ENCODE measurements around the gene CELA2B.
A peak's percentile ranks its signal among the peaks of the same experiment; 100 is the strongest.
"Not testable (repeated sequence)": the region's sequence is repeated elsewhere in the genome, so short reads cannot be mapped to it uniquely, and the experiment has no call there.

Gene CELA2B

DNA sequence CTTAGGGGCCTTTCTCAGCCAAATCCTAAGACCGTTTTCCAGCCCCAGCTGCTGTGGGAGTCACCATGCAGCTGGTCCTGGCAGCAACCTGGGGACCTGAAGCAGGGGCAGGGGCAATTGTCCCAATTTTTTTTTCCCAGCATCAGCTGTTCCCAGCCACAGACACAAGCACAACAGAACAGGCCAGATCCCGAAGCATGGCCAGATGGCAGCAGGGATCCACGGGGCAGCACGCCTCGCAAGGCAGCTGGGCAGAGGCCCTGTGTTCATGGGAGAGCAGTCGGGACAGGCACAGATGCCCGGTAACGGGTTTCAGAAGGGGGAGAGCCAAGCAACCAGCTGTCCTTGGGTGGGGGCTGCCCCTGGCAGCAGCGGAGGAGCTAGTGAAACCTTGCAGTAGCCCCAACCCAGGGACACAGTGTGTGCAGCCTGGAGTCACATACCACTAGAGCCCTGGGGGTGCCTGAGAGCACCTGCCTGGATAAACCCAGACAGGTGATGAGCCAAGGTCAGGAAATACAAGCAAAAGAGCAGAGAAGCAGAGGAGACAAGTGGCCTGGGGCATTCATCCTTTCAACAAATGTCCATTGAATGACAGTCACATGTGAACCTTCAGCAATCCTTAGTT is 6.0 kb upstream of the CELA2B start:
- DNase-seq = not testable (repeated sequence)

- not testable (repeated sequence) for DNase-seq
Measured at GRCh38 chr1:15471067-15471466, 4.8 kb upstream of the CELA2B start.

DNA sequence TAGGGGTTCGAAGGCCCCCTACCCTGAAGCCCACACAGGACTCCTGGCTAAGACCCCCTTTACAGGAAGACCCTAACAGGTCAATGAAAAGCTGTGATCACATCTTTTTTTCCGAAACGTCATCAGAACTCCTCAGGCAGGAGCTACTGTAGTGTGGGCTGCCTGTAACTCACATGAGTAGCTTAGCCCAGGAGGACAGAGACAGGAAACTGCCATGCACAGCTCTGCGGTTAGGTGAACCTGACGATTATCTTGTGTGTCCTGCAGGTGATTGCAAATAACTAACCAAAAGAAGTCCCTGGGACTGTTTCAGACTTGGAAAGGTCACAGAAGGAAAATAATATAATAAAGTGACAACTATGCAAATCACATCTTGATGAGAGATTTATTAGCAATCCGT is 4.2 kb upstream of the CELA2B start:
- DNase-seq = not testable (repeated sequence)

DNA sequence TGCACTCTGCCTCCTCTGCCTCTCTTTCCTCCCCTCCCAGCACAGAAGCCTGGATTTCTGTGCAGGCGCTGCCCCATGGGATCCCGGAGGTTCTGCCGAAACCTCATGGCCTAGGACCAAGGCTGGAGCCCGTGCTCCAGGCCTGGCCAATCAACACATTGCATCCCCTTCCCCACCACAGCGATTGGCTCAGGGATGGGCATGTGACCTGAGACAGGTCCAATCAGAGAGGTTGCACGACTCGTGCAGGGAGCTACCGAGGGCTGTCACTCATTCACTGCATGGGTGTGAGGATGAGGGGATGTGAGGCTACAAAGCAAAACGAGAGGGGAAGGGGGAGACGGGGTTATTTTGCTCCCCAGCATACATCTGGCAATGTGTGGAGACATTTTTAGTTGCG is 3.3 kb upstream of the CELA2B start:
- no peak for DNase-seq

DNA sequence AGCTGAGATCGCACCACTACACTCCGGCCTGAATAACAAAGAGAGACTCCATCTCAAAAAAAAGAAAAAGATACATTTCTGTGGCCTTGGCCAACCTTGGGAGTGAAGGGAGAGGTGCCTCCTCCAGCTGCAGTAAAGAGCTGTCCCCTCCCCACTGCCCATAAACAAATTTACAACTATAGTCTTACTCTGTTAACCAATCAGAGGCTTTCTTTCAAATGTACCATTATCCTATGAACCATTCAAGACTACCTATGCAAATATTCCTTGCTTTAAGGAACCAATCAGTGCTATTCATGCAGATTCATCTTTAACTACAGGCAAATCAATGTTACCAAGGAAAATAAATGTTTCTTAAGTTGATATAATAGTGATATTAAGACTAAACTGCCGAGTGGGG is 1.0 kb downstream of the CELA2B start:
- no peak for DNase-seq

DNA sequence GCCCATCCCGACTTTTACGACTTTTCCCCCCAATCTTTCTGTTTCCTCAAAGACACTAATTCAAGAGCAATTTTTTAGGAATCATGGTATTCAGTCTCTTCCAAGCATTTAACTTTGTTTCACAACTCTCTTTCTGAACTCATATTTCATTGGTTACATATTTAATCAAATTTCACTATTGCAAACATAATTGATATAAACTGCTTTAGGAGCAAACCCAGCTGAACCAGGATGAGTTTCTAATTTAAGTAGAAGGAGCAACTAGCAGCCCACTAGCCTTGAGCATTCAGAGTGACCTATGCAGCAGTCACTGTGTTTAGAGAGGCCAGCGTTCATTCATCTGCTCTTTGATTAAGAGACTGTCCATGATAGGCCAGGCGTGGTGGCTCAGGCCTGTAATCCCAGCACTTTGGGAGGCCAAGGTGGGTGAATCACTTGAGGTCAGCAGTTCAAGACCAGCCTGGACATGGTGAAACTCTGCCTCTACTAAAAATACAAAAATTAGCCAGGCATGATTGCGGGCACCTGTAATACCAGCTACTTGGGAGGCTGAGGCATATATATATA is 1.8 kb downstream of the CELA2B start:
- DNase-seq = no peak

DNA sequence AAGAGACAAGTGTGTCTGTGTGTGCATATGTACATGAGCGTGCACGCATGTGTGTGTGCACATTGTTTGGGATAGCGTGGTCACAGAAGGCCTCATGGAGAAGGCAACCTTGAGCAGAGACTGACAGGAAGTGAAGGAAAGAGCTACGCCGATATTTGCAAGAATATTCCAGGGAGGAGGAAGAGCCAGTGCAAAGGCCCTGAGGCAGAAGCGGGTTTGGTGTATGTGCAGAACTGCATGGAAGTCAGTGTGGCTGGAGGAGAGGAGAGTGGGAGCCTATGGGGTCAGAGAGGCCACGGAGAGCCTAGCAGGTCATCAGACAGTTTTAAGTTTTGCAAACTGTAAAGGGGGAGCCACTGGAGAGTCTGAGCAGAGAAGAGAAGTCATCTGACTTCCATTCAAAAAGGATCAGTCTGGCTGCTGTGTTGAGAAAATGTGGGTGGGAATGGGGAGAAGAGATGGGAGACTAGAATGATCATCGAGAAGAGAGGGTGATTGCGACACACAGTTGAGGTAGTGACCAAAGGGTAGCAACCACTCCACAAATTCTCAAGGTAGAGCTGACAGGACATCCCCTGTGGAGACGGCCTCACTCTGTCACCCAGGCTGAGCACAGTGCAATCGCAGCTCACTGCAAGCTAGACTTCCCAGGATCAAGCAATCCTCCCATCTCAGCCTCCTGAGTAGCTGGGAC is 3.9 kb downstream of the CELA2B start:
- no peak for DNase-seq

- DNase-seq = not testable (repeated sequence)
Measured at GRCh38 chr1:15482455-15482854, 6.6 kb downstream of the CELA2B start.

- not testable (repeated sequence) for DNase-seq
Measured at GRCh38 chr1:15482983-15483543, 7.2 kb downstream of the CELA2B start.

- DNase-seq = no peak
Measured at GRCh38 chr1:15483971-15484370, 8.1 kb downstream of the CELA2B start.

GRCh38 chr1:15484443-15484842 is 8.5 kb downstream of the CELA2B start:
- DNase-seq = not testable (repeated sequence)

DNA sequence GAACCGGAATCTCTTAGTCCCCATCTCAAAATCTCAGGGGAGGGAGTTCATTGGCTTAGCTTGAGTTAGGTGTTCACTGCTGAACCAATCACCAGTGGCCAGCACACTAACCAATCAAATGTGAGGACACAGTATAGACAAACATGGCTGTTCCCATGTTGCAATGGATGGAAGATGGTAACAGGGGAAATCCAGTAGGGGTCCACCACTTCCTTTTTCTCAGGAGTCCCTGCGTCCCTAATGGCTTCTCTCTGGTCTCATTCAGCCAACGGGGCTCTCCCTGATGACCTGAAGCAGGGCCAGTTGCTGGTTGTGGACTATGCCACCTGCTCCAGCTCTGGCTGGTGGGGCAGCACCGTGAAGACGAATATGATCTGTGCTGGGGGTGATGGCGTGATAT is 9.7 kb downstream of the CELA2B start:
- no peak for DNase-seq

DNA sequence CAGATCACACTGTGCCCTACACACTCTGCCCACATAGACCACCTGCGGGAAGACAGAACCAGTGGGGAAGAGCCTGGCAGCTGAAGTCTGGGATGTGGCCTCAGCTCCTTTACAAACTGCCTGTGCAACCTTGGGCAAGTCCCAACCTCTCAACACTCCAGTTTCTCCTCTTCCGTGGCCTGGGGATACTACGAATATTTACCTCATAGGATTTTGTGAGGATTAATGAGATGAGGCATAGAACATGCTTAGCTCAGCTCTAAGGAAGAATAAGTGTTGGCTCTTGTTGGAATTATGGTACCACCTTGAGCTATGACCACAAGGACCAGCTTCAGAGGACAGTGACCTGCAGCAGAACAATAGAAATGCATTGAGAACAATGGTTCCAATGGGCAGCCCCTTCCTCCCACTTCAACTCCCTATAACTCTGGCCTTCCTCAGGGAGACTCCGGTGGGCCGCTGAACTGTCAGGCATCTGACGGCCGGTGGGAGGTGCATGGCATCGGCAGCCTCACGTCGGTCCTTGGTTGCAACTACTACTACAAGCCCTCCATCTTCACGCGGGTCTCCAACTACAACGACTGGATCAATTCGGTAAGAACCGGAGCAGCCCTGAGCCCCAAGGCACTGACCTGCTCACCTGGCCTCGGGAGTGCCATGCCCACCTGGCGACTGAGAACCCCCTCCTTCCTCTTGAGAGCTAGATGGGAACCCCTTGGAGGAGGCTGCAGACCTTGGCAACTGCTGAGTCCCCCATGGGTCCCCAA is 11.1 kb downstream of the CELA2B start:
- not testable (repeated sequence) for DNase-seq

DNA sequence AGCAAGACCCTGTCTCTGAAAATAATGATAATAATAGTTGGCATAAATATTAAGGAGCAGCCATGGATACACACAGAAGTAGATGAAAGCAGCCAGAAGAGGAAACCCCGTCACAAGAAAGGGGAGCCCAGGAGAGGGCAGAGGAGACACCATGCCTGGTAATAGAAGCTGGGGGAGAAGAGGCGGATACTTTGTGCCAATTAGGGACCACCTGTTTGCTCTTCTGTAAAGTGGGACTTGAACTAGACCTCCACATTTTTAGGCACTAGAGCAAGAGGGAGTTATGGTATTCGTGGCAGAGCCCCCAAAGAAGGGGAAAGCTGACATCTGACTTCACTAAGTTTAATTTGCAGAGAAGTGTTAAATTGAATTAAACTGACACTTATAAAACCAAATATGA is 12.5 kb downstream of the CELA2B start:
- no peak for DNase-seq

DNA sequence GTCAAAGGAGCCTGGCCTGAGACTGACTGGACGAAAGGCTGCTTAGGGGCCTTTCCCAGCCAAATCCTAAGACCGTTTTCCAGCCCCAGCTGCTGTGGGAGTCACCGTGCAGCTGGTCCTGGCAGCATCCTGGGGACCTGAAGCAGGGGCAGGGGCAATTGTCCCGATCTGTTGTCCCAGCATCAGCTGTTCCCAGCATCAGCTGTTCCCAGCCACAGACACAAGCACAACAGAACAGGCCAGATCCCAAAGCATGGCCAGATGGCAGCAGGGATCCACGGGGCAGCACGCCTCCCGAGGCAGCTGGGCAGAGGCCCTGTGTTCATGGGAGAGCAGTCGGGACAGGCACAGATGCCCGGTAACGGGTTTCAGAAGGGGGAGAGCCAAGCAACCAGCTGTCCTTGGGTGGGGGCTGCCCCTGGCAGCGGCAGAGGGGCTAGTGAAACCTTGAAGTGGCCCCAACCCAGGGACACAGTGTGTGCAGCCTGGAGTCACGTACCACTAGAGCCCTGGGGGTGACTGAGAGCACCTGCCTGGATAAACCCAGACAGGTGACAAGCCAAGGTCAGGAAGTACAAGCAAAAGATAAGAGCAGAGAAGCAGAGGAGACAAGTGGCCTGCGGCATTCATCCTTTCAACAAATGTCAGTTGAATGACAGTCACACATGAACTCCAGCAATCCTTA is 13.3 kb downstream of the CELA2B start:
- DNase-seq = no peak

GRCh38 chr1:15491010-15491409 is 15.1 kb downstream of the CELA2B start:
- DNase-seq = not testable (repeated sequence)

GRCh38 chr1:15492596-15492995 is 16.7 kb downstream of the CELA2B start:
- DNase-seq = no peak

- DNase-seq = no peak
Measured at GRCh38 chr1:15493869-15494390, 18.0 kb downstream of the CELA2B start.

- no peak for DNase-seq
Measured at GRCh38 chr1:15500184-15501178, 24.6 kb downstream of the CELA2B start.

- DNase-seq = peak; percentile 34
Measured at GRCh38 chr1:15501208-15502032, 25.5 kb downstream of the CELA2B start.
